Right atrium auricular region (tissue), 2 donors: ENCODE results near the gene SLCO1B3. TPM values are rescaled to one million over a fixed set of nuclear protein-coding genes. Genes with fewer than 3 reads are reported as not detected.
"Not testable (repeated sequence)": the region's sequence is repeated elsewhere in the genome, so short reads cannot be mapped to it uniquely, and the experiment has no call there.

Experiments used
- DNase-seq: peaks from one replicate; pipeline ENCODE4 v3.0.0-alpha.2; 2019; ENCODE audit warnings: low spot score
- H3K27ac ChIP-seq, 2 donors: fragments of 200-600 bp; sonication (generic); 1 replicate in 1 of 2; 2 replicates in 1 of 2; pipeline ENCODE4 v1.5.1; 2016 to 2019
- H3K27me3 ChIP-seq, 2 donors: fragments of 200-600 bp; sonication (generic); one replicate each; pipeline versions ENCODE4 v1.5.1 to v1.6.0; 2017 to 2019
- H3K36me3 ChIP-seq: fragments of 200-600 bp; sonication (generic); one replicate; pipeline ENCODE4 v1.5.1; 2016
- H3K4me1 ChIP-seq, 2 donors: fragments of 200-600 bp; sonication (generic); one replicate each; pipeline versions ENCODE4 v1.5.1 to v1.6.0; 2017 to 2019
- H3K4me3 ChIP-seq, 2 donors: fragments of 200-600 bp; sonication (generic); 1 replicate in 1 of 2; 2 replicates in 1 of 2; pipeline ENCODE4 v1.5.1; 2017 to 2019; ENCODE audit warnings: mild to moderate bottlenecking in 1 of 2, moderate library complexity in 1 of 2
- H3K9me3 ChIP-seq, 2 donors: fragments of 200-600 bp; sonication (generic); one replicate each; pipeline ENCODE4 v1.5.1; 2019
- total RNA-seq, 2 donors: library from RNA; depleted of rRNA; stranded (reverse); fragments of >200 nt; gene quantifications; one replicate each; pipeline ENCODE4 v1.1.0, GENCODE V29; 2016
- TF ChIP-seq, protein P1 (sequence below), 2 donors: fragments of 200-600 bp; sonication (generic); IDR thresholded peaks; one replicate each; pipeline ENCODE4 v1.5.1; 2019; ENCODE audit warnings: antibody characterized with exemption in 2 of 2

The SLCO1B3 gene, protein sequence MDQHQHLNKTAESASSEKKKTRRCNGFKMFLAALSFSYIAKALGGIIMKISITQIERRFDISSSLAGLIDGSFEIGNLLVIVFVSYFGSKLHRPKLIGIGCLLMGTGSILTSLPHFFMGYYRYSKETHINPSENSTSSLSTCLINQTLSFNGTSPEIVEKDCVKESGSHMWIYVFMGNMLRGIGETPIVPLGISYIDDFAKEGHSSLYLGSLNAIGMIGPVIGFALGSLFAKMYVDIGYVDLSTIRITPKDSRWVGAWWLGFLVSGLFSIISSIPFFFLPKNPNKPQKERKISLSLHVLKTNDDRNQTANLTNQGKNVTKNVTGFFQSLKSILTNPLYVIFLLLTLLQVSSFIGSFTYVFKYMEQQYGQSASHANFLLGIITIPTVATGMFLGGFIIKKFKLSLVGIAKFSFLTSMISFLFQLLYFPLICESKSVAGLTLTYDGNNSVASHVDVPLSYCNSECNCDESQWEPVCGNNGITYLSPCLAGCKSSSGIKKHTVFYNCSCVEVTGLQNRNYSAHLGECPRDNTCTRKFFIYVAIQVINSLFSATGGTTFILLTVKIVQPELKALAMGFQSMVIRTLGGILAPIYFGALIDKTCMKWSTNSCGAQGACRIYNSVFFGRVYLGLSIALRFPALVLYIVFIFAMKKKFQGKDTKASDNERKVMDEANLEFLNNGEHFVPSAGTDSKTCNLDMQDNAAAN
- not detected for total RNA-seq

DNA sequence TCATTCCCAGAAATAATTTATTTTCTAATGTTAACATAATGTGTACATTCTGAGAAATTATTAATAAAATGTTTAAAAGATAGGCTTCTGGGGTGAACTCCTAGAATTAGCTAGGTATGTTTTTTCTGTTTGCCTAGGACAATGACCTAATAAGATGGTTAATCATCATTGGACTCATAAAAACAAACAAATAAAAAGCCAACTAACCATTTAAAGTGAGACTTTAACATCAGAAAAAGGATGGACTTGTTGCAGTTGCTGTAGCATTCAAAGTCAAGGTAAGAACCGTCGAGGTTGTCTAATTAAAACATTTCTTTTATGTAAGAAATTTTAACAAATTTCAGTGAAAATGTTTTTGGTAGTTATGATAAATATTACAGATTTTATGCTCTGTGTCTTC is at the start of gene SLCO1B3:
TSS of gene SLCO1B3 (plus strand) at position 219 of the 400 bp plus-strand sequence. CDS start 5,034 bp downstream, outside the sequence.
- Histone ChIP-seq H3K27ac (no peak within 1 kb of the TSS), H3K4me1 (no peaks in the 10 kb centered on the region), H3K4me3 (no peak within 1 kb of the TSS), H3K36me3 (no peaks in the 10 kb centered on the region), H3K9me3 (no peaks in the 10 kb centered on the region), H3K27me3 (no peaks in the 10 kb centered on the region)
- DNase-seq: no peak
- TF ChIP-seq, protein P1, sequence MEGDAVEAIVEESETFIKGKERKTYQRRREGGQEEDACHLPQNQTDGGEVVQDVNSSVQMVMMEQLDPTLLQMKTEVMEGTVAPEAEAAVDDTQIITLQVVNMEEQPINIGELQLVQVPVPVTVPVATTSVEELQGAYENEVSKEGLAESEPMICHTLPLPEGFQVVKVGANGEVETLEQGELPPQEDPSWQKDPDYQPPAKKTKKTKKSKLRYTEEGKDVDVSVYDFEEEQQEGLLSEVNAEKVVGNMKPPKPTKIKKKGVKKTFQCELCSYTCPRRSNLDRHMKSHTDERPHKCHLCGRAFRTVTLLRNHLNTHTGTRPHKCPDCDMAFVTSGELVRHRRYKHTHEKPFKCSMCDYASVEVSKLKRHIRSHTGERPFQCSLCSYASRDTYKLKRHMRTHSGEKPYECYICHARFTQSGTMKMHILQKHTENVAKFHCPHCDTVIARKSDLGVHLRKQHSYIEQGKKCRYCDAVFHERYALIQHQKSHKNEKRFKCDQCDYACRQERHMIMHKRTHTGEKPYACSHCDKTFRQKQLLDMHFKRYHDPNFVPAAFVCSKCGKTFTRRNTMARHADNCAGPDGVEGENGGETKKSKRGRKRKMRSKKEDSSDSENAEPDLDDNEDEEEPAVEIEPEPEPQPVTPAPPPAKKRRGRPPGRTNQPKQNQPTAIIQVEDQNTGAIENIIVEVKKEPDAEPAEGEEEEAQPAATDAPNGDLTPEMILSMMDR (IDR thresholded peaks at IDR 0.05): no peak

DNA sequence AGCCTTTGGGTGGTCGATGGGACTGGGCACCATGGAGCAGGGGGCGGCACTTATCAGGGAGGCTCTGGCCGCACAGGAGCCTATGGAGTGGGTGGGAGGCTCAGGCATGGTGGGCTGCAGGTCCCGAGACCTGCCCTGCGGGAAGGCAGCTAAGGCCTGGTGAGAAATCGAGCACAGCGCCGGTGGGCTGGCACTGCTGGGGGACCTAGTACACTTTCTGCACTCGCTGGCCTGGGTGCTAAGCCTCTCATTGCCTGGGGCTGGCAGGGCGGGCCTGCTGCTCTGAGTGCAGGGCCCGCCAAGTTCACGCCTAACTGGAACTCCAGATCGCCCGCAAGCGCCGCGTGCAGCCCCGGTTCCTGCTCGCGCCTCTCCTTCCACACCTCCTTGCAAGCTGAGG is 33.1 kb upstream of the SLCO1B3 start:
- no peak for DNase-seq
- Histone ChIP-seq H3K27ac (no peak overlapping the region), H3K4me3 (no peak overlapping the region), H3K27me3 (no peaks in the 10 kb centered on the region), H3K4me1 (no peaks in the 10 kb centered on the region), H3K9me3 (peaks cover 0 to 11% of the 10 kb centered on the region in 2 donors), H3K36me3 (no peaks in the 10 kb centered on the region)
- TF ChIP-seq, protein P1 (IDR thresholded peaks at IDR 0.05): no peak

DNA sequence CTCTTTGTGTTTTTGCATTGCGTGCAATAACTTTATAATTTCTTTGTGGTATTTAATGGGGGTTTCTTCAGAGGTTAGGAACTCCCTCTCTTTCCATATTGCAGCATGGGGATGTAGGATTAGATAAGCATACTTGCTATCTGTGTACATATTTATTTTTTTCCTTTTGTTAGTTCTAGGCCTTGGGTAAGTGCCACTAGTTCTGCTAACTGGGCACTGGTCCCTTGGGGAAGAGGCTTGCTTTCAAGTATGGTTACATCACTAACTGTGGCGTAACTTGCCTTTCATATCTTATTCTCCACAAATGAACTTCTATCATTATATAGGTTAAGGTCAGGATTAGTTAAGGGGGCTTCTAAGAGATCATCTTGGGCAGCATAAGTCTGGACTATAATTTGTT is 31.5 kb upstream of the SLCO1B3 start:
- Histone ChIP-seq H3K27me3 (no peaks in the 10 kb centered on the region), H3K36me3 (no peaks in the 10 kb centered on the region), H3K9me3 (peaks cover 0 to 11% of the 10 kb centered on the region in 2 donors), H3K27ac (no peak overlapping the region), H3K4me3 (no peak overlapping the region), H3K4me1 (no peaks in the 10 kb centered on the region)
- no peak for DNase-seq
- TF ChIP-seq, protein P1 (IDR thresholded peaks at IDR 0.05): no peak

DNA sequence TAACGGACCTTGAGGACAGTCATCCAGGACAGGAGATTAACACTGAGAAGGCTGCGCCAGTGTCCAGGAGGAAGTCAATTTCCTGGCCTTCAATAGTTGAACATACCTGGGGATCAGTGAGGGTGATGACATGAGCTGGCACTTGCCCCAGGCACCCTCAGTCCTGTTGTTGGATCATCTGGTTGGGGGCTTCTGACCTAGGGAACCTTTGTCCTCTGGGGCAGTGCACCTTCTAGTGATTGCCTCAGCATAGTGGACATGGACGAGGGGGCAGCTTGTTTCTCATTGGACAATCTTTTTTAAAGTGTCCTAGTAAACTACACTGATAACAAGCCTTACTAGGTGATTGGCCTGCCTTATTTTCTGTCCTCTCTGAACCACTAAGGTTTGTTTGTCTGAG is 30.5 kb upstream of the SLCO1B3 start:
- not testable (repeated sequence) for H3K27ac ChIP-seq, H3K4me3 ChIP-seq, DNase-seq, H3K36me3 ChIP-seq, H3K4me1 ChIP-seq, H3K27me3 ChIP-seq
- peaks cover 0 to 11% of the 10 kb centered on the region in 2 donors for H3K9me3 ChIP-seq

DNA sequence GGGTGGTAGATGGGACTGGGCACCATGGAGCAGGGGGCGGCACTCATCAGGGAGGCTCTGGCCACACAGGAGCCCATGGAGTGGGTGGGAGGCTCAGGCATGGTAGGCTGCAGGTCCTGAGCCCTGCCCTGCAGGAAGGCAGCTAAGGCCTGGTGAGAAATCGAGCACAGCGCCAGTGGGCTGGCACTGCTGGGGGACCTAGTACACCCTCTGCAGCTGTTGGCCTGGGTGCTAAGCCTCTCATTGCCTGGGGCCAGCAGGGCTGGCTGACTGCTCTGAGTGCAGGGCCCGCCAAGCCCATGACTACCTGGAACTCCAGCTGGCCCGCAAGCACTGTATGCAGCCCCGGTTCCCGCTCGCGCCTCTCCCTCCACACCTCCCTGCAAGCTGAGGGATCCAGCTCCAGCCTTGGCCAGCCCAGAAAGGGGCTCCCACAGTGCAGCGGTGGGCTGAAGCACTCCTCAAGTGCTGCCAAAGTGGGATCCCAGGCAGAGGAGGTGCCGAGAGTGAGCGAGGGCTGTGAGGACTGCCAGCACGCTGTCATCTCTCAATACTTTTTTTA is 26.6 kb upstream of the SLCO1B3 start:
- not testable (repeated sequence) for H3K27me3 ChIP-seq, H3K27ac ChIP-seq, H3K36me3 ChIP-seq, H3K9me3 ChIP-seq, DNase-seq, H3K4me1 ChIP-seq, H3K4me3 ChIP-seq

DNA sequence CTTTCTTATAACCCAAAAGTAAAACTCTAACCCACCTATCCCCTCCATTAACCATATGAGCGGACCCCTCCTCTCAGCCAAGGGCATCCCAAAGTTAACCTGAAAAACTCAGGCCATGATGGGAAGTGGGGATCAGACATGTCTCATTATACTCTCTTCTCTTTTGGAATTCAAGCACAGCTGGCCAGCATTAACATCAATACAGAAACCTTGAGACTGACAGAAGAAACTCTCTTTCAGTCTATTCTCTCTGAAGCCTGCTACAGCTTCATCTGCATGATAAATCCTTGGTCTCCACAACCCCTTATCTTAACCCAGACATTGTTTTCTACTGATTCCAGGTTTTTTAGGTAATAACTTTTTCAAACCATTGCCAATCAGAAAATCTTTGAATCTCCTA is 17.5 kb upstream of the SLCO1B3 start:
- DNase-seq: no peak
- H3K9me3 ChIP-seq: no peaks in the 10 kb centered on the region
- no peaks in the 10 kb centered on the region for H3K27me3 ChIP-seq
- H3K4me1 ChIP-seq: no peaks in the 10 kb centered on the region
- TF ChIP-seq, protein P1 (IDR thresholded peaks at IDR 0.05): no peak
- H3K4me3 ChIP-seq: no peak overlapping the region
- H3K27ac ChIP-seq: no peak overlapping the region
- H3K36me3 ChIP-seq: no peaks in the 10 kb centered on the region
